Vagina (tissue), 2 donors: Measurements from ENCODE around the gene HSPBP1. TPM values are rescaled to one million over a fixed set of nuclear protein-coding genes. Genes with fewer than 3 reads are reported as not detected.

Source experiments
- DNase-seq, 2 donors: peaks; one replicate each; pipeline ENCODE4 v3.0.0-alpha.2; 2017; ENCODE audit errors: extremely low spot score in 2 of 2
- H3K27ac ChIP-seq: fragments of 200-600 bp; sonication (generic); one replicate; pipeline ENCODE4 v1.5.1; 2019
- H3K27me3 ChIP-seq: fragments of 200-600 bp; sonication (generic); one replicate; pipeline ENCODE4 v1.5.1; 2019
- H3K36me3 ChIP-seq, 2 donors: fragments of 200-600 bp; sonication (generic); one replicate each; pipeline ENCODE4 v1.5.1; 2017 to 2019
- H3K4me1 ChIP-seq: fragments of 200-600 bp; sonication (generic); one replicate; pipeline ENCODE4 v1.5.1; 2019
- H3K4me3 ChIP-seq, 2 donors: fragments of 200-600 bp; sonication (generic); 1 replicate in 1 of 2; 2 replicates in 1 of 2; pipeline ENCODE4 v1.5.1; 2016 to 2019
- H3K9me3 ChIP-seq: fragments of 200-600 bp; sonication (generic); one replicate; pipeline ENCODE4 v1.5.1; 2019
- POLR2A ChIP-seq, 2 donors: fragments of 450-650 bp; IDR thresholded peaks; one replicate each; pipeline ENCODE4 v1.6.1; 2017; ENCODE audit warnings: antibody characterized with exemption in 2 of 2, mild to moderate bottlenecking in 2 of 2, moderate library complexity in 2 of 2
- POLR2AphosphoS5 ChIP-seq, 2 donors: sonication (generic); formaldehyde crosslinking; IDR thresholded peaks; one replicate each; pipeline ENCODE4 v1.9.0; 2017; ENCODE audit warnings: antibody characterized with exemption in 2 of 2, mild to moderate bottlenecking in 2 of 2, low read depth in 1 of 2; ENCODE audit not compliant: insufficient read depth in 1 of 2
- intact Hi-C: fragments of 100-400 bp; cut with DNase I; formaldehyde crosslinking; loops from one replicate; pipeline ENCODE4 v1.15.1; 2023
- total RNA-seq: library from RNA; depleted of rRNA; stranded (reverse); fragments of >200 nt; gene quantifications from one replicate; pipeline ENCODE4 v1.2.3, GENCODE V29; 2016
- TF ChIP-seq, protein P1 (sequence below), 3 experiments: fragments of 450-650 bp in 2 of 3; fragments of 200-600 bp in 1 of 3; sonication (generic) in 1 of 3; IDR thresholded peaks; one replicate each; pipeline ENCODE4 v1.5.1; 2017 to 2019; ENCODE audit warnings: antibody characterized with exemption in 3 of 3, mild to moderate bottlenecking in 2 of 3, moderate library complexity in 2 of 3

HSPBP1 gene
- total RNA-seq, 1 donor from 2014 or later: 29.5 TPM

DNA sequence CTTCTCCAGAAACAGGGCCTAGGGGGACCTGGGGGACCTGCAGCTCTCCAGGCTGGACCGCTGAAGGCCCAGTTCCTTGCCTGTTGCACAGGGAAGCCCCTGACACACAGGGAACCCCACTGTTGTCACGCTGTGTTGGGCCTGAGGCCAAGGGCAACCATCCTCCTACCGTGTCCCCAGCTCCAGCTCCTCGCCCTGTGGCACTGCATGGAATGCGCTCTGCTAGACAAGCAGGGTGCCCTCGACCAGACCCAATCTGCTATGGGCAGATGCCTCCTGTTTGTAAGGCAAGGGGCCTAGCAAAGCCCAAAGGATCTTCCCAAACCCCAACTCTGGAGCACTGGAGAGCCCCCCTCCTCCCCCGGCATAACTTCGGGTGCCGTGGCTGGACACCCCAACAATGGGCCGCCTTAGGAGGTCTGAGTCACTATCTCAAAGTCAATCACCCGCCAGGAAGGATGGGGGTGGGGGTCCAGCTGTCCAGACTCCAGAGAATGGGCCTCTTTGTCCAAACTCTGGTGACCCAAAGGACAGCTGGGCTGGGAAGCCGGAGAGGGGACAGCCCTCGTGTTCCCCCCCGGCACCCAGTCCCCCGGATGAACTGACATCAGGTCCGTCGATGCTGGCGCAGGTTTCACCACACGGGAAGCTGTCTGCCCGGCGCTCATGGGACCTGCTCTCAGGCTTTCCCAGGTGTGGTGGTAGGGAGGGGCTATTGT lies 7.6 kb upstream of the HSPBP1 start:
- H3K4me3 ChIP-seq: no peak overlapping the region
- no peaks in the 10 kb centered on the region for H3K4me1 ChIP-seq
- H3K27ac ChIP-seq: no peak overlapping the region
- DNase-seq: no peak
- H3K27me3 ChIP-seq: no peaks in the 10 kb centered on the region
- H3K36me3 ChIP-seq: no peaks in the 10 kb centered on the region
- intact Hi-C loops: no loop called here
- H3K9me3 ChIP-seq: no peaks in the 10 kb centered on the region
- no peak for TF ChIP-seq POLR2A (IDR thresholded peaks at IDR 0.05)
- TF ChIP-seq, protein P1, sequence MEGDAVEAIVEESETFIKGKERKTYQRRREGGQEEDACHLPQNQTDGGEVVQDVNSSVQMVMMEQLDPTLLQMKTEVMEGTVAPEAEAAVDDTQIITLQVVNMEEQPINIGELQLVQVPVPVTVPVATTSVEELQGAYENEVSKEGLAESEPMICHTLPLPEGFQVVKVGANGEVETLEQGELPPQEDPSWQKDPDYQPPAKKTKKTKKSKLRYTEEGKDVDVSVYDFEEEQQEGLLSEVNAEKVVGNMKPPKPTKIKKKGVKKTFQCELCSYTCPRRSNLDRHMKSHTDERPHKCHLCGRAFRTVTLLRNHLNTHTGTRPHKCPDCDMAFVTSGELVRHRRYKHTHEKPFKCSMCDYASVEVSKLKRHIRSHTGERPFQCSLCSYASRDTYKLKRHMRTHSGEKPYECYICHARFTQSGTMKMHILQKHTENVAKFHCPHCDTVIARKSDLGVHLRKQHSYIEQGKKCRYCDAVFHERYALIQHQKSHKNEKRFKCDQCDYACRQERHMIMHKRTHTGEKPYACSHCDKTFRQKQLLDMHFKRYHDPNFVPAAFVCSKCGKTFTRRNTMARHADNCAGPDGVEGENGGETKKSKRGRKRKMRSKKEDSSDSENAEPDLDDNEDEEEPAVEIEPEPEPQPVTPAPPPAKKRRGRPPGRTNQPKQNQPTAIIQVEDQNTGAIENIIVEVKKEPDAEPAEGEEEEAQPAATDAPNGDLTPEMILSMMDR (IDR thresholded peaks at IDR 0.05): no peak
- TF ChIP-seq POLR2AphosphoS5 (IDR thresholded peaks at IDR 0.05; ENCODE audit: insufficient read depth in 1 of 2, low read depth in 1 of 2): no peak

- DNase-seq: no peak
- Histone ChIP-seq H3K27me3 (no peaks in the 10 kb centered on the region), H3K4me3 (peak overlapping the region; percentile 50 to 68), H3K9me3 (no peaks in the 10 kb centered on the region), H3K36me3 (no peaks in the 10 kb centered on the region), H3K4me1 (peaks cover 7% of the 10 kb centered on the region), H3K27ac (peak overlapping the region; percentile 82)
- TF ChIP-seq POLR2AphosphoS5 (IDR thresholded peaks at IDR 0.05; ENCODE audit: insufficient read depth in 1 of 2, low read depth in 1 of 2) (no peak), POLR2A (IDR thresholded peaks at IDR 0.05) (no peak)
- TF ChIP-seq, protein P1 (IDR thresholded peaks at IDR 0.05): no peak
- intact Hi-C loops: no loop called here
These were observed 5.5 kb upstream of the HSPBP1 start for GRCh38 chr19:55285229-55285890.

DNA sequence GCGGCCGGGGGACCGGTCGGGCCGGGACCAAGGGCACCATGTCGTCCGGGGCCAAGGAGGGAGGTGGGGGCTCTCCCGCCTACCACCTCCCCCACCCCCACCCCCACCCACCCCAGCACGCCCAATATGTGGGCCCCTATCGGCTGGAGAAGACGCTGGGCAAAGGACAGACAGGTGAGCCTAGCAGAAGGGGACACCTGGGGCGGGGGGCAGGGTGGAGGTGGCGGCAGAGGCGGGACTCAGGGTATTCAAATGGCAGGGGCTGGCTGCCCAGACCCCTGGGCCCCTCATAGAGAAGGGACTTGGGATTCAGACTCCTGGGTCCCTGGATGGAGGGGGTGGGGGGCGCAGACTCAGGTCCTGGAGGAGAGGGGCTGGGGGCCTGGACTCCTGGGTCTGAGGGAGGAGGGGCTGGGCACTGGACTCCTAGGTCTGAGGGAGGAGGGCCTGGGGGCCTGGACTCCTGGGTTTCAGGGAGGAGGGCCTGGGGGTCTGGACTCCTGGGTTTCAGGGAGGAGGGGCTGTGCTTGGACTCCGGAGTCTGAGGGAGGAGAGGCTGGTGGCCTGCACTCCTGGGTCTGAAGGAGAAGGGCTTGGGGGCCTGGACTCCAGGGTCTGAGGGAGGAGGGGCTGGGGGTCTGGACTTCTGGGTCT lies 4.6 kb upstream of the HSPBP1 start:
- H3K9me3 ChIP-seq: no peaks in the 10 kb centered on the region
- DNase-seq: no peak
- H3K36me3 ChIP-seq: no peaks in the 10 kb centered on the region
- H3K4me3 ChIP-seq: peak overlapping the region; percentile 50 to 68
- H3K27me3 ChIP-seq: no peaks in the 10 kb centered on the region
- peak overlapping the region; percentile 82 for H3K27ac ChIP-seq
- TF ChIP-seq POLR2AphosphoS5 (IDR thresholded peaks at IDR 0.05; ENCODE audit: insufficient read depth in 1 of 2, low read depth in 1 of 2): no peak
- TF ChIP-seq, protein P1 (IDR thresholded peaks at IDR 0.05): no peak
- no peak for TF ChIP-seq POLR2A (IDR thresholded peaks at IDR 0.05)
- peaks cover 11% of the 10 kb centered on the region for H3K4me1 ChIP-seq
- intact Hi-C loops: no loop called here

GRCh38 chr19:55283548-55284377 lies 3.9 kb upstream of the HSPBP1 start, which contains the start of gene BRSK1:
TSS of gene BRSK1 (plus strand) at chr19:55283997. CDS start at chr19:55284443, 446 bp downstream.
- H3K36me3 ChIP-seq: no peaks in the 10 kb centered on the region
- peak within 1 kb of the TSS; percentile 50 to 68 for H3K4me3 ChIP-seq
- peaks cover 19% of the 10 kb centered on the region for H3K4me1 ChIP-seq
- TF ChIP-seq POLR2AphosphoS5 (IDR thresholded peaks at IDR 0.05; ENCODE audit: insufficient read depth in 1 of 2, low read depth in 1 of 2) (no peak), POLR2A (IDR thresholded peaks at IDR 0.05) (no peak)
- TF ChIP-seq, protein P1 (IDR thresholded peaks at IDR 0.05): no peak
- no peaks in the 10 kb centered on the region for H3K27me3 ChIP-seq
- H3K27ac ChIP-seq: peak within 1 kb of the TSS; percentile 82
- no peaks in the 10 kb centered on the region for H3K9me3 ChIP-seq
- intact Hi-C loops: no loop called here
- DNase-seq: no peak
